ENCODE results near the gene GID8.
A peak's percentile ranks its signal among the peaks of the same experiment; 100 is the strongest.
"Not testable (repeated sequence)": the region's sequence is repeated elsewhere in the genome, so short reads cannot be mapped to it uniquely, and the experiment has no call there.

Gene GID8

DNA sequence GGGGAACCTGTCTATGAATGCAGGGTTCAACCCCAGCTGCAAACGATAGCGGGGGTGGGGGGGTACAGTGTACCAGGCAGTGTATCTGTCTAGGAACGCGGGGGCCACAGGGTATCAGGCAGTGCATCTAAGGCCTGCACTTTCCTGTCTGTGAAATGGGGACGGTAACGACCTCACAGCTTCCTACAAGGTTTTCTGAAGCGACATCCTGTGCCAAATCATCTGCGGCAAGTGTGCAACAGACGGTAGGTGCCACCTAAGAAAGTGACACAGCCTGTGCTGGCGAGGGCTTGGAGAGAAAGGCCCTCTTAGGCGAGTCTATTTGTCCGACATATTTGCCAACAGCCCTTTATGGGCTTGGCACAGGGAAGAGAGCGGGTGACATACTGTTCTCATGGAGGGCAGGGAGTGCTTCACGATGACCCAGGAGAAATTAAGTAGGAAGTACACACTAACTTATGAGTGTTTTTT, 15.5 kb upstream of the GID8 start:
- DNase-seq (ENCODE audit: low spot score) = no peak

DNA sequence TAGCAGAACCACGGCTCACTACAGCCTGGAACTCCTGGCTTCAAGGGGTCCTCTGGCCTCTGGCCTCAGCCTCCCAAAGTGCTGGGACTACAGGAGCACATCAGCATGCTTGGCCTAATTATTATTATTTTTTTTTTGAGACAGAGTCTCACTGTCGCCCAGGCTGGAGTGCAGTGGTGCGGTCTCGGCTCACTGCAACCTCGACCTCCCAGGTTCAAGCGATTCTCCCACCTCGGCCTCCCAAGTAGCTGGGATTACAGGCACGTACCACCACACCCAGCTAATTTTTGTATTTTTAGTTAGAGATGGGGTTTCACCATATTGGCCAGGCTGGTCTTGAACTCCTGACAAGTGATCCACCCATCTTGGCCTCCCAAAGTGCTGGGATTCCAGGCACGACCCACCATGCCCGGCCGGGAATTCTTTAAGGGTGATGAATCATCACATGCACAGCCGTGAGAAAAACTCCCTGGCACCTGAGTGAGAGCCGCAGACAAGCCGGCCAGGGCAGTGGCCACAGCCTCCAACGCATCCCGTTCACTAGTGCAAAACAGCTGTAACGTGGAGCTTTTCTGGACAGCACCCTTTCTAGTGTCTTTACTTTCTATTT, 14.8 kb upstream of the GID8 start:
- not testable (repeated sequence) for DNase-seq (ENCODE audit: low spot score)

DNA sequence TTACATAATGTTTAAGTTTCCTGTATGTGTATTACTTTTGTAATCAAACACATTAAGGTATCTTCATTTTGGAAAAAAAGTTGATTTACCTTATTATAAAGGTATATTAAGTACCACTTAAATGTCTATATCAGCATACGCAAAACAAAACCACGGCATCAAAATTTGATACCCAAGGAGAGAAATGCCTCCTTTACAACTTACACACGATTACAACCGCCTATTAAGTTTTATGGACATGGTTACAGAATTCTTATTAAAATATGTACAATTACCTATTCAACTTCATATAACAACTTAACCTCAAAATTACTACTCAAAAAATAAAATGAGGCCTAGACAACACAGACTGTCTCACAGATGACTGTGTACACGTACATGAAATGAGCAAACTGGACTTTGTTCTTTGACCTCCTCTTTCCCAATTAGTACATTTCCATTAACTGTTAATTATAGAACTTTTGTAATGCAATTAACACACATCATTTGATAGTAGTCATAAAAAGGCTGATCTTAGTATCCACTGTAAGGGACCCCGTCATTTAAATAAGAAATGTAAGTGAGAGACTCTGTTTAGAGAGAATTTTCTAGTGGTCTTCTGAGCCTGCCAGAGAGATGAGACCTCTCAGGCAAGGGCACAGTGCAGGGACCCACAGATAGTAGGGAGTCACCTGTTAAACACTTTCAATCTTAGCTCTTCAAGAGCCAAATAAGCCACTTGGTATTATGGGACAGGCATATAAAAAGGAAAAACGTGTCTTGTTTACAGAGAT, 14.1 kb upstream of the GID8 start:
- no peak for DNase-seq (ENCODE audit: low spot score)

DNA sequence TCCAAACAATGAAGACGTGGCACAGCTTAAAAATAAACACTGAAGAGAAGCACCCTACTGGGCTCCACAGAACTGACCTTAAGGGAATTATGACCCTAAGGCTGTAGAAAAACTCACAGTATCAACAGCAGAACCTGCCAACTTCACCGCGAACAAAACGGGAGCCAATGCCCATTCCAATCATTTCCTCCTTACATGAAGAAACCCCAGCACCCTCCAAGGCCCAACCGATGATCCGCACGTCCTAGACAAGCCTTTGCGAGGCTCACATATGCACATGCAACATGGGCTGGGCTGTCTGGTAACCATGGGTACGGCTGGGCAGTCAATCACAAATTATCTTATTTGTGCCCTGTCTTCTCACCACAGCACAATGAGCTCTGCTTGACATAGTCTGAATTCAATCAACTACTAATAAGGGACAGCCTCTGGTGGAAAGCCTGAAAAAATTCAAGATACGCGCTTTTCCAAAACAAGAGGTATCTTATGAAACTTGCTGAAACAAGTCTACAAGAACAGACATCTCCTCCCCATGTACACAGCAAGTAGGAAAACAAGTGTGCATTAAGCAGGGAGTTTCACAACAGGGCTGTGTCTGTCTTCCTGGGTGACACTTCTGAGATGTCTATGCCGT, 13.4 kb upstream of the GID8 start:
- no peak for DNase-seq (ENCODE audit: low spot score)

DNA sequence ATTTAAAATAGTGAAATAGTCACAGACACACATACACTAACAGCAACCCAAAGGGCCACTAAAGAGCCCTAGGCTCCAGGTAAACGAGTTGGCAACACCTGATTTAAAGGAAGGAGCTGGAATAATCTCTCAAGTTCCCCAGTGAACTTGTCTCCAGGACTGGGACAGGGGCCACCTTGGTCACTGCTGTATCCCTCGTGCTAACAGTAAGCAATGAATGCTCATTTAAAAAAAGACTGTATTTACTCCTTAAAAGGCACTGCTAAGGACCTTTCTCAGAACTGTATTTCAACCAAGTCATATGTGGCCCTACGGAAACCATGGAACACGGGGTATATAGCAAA, 12.9 kb upstream of the GID8 start:
- no peak for DNase-seq (ENCODE audit: low spot score)

DNA sequence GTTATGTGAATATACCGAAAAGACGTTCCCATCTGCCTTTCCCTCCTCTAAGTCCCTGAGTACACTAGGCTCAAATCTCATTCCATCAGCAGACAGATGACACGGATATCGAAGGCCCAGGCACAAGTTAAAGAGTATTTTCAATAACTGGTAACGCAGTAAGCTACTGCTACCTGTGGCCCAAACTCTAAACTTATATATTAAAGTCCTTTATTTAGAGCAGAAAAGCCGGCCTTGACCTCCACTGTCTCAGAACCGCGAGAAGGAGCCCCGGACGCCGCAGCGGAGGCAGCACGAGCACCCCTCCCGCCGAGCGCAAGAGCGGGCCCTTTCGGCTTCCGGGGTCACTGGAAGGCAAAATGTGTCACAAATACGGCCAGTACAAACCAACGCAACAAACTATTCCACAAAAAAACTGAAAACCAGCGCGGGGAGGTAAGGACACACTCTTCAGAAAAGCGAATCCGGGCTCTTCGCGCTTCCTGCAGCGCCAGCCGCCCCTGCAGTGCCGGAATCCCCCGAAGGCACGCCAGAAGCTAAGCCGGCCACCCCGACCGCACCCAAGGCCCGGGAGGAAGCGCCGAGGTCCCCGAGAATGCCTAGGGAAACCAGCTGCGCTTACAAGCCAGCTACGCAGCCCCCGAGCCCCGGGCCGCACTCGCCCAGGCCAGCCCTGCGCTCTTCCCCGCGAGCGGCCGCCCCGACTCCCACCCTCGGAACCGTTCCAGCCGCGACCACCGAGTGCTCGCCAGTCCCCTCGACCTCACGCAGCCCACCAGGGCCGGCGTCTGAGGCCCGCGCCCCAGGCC, 12.3 kb upstream of the GID8 start:
- peak; percentile 61 for DNase-seq (ENCODE audit: low spot score)

DNA sequence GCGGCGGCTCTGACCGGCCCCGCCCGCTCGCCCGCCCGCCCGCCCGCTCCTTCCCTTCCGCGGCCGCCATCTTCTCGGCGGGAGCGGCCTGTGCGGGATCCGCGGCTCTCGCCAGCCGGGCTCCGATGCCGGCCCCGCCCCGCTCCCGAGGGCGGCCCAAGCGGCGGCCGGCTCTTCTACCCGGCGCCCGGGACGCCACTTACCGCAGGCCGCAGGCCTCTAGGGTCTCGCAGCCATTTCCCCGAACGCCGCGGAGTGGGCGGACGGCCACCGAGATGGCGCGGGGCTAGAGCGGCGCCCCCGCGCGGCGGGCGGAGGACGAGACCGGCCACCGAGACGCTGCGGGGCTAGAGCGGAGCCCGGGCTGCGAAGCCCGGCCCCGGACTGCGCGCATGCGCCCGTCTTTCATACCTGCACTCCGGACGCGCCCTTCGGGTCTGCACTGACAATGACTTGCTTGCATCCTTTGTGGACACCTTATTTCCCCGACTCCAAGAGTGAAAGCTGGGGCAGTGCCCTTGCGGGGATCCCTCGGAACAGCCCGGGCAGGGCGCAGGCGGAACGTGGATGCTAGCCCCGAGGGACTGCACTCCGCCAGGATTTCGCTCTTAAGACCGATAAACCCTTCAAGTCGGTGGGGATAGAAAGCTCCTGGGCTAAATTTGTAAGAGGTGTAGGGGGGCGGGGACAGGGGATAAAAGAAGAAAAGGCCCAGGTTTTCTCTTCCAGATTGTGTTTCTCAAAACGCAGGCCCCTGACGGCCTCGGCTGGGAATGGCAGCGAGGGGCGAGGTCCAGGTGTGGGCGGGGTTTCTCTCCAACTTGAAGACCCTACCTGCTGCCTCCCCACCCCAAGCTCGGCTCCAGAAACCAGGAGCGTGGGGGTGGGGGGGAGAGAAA, 11.5 kb upstream of the GID8 start, which contains the start of gene DIDO1:
DIDO1 (minus strand) TSS at position 277 of the 899 bp plus-strand sequence.
- DNase-seq (ENCODE audit: low spot score) = peak; percentile 96

DNA sequence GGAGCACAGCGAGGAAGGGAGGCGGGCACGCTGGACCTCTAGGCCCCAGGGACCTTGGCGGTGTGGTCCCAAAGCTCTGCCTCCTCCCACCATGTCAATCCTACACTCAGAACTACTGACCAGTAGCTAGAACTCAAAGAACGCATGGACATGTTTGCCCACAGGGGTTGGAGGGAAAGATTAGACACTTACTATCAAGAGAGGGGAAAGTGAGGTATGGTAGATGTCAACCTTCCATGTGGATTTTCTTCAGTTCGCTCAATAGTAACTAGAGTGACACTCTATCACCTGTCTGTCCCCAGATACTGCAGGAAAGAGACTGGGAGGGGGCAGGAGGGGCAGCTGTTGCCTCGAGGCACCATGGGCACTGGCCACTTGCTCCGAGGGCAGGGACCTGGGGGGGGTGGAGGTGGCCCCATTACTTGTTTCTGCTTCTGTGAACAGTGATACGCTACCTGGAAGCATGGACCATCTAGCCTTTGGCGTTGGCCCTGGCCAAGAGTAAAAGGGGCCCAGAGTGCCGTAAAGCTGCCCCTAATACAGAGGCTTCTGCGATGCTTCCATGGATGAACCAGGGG, 10.7 kb upstream of the GID8 start:
- no peak for DNase-seq (ENCODE audit: low spot score)

DNA sequence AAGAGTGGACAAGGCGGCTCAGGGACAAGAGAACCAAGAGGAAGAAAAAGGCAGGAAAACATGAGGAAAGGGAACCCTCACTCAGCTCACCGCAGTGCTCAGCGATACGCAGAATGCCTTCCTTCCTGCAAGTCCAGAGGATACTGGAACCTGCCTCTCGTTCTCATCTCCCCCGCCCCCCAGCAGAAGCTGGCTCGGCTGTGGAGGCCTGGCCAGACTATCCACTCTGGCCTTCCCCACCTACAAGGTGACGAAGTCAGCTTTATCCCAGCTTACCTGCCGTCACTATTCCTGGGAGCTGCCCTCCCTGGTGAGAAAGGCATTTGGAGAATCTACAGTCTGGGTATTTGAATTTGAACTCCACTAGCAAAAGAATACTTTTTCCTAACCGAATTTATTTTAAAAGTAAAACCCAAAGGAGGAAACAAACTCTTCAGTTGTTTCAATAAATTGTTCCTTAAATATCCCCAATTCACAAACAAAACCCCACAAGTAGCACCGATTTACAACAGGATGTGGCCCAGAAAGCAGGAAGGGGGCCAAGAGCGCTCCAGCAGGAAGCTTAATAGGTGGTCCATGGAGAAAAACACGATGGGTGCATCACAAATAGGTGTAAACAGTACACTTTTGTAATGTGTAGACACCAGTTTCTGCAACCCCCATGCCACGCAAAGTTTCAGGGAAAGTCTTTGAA, 9.6 kb upstream of the GID8 start:
- no peak for DNase-seq (ENCODE audit: low spot score)

DNA sequence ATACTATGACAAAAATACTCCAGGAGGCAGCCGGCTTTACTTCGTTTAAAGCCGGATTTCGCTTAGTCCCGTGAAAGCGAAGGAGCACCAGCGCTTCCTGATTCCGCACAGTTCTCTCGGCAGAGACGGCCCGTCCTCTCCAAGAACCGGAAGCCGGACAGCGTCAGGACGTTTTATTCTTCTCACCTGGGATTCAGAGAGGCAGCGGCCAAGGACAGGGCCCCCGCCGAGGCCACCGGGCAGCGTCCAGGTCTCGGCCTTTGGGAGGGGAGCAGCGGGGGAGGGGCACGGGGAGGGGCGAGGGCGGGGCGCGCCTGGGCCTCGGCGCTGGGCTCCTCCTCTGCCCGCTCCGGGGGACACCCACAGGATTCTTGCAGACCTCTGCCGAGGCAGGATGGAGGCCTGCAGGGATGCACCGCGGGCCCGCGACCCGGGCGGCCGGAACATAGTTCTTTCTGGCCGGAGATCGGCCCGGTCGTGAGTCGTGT, 8.9 kb upstream of the GID8 start:
- peak; percentile 78 for DNase-seq (ENCODE audit: low spot score)

DNA sequence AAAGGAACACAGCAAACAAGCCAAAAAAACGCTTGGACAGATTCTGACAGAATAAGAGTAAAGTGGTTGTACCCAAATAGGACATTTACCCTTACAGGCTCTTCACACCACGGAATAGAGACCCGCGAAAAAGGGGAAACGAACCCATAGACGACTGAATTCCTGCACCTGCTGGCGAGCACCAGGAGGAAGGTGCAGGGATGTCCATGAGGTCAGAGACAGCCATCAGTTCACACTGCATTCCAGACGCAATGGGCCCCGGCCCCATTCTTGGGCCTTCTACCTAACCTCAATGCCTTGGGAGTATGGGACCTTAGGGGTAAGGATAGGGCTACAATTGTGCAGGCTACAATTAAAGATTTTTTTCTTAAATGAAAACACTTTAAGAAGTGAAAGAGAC, 6.5 kb upstream of the GID8 start:
- DNase-seq (ENCODE audit: low spot score) = no peak

DNA sequence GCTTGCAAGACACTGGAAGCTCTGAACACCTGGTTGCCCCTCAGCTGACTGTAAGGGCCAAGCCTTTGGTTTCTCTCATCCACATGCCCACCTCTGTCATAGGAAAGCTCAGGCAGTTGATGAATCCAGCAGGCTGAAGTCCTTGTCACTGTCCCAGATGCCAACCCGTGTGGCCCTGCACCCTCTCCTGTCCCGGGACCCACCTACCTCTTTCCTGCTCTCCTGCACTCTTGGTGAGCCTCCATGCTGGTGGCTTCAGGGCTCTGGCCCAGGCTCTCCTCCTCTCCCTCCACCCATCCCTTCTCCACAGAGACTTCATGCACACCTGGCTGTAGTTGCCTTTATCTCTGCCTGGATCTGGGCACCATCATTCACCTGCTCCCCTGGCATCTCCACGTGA, 4.0 kb upstream of the GID8 start:
- DNase-seq (ENCODE audit: low spot score) = no peak

DNA sequence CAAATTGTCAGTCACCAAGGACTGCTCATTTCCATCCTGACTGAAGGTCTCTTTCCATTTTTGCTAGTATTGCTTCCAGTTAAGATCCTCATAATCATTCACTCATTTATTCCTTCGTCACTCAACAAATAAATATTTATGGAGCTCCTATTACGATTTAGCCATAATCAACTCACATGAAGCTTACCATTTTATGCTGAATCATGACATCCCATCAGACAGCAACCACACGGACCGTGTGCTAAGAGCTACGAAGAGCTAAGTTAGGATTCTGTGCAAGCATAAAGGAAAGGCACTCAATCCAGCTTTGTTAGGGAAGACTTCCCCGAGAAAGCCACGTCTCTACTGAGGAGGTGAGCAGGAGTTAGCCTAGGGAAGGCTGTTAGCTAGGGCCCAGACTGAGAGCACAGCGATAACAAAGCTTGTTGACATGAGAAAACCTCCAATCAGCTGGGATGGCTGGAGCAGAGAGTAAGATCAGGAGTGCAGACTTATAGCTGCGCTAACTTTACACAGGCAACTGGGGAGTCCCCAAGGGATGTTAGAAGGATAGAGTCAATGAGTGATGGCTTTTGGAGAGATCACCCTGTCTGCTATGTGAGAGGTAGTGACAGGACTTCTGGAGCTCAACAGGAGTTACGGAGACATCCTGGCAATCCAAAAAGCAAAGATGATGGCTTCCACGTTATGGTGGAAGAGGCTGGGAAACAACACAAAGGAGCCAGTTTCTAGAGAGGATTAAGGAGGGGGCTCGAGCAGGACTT, 2.6 kb upstream of the GID8 start:
- no peak for DNase-seq (ENCODE audit: low spot score)

DNA sequence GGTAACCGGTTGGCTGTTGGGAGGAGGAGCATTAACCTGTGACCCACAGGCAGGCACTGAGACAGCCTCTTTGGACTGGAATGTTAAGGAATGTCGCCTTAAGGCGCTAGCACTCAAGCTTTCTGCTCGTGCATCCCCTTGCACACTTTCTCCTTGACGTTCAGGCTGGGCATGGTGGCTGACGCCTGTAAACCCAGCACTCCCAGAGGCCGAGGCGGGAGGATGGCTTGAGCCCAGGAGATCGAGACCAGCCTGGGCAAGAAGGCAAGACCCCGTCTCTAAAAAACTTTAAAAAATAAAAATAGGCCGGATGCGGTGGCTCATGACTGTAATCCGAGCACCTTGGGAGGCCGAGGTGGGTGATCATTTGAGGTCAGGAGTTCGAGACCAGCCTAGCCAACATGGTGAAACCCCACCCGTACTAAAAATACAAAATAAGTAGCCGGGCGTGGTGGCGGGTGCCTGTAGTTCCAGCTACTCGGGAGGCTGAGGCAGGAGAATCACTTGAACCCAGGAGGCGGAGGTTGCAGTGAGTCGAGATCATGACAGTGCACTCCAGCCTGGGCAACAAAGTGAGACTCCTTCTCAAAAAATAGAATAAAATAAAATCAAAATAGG, 1.9 kb upstream of the GID8 start:
- no peak for DNase-seq (ENCODE audit: low spot score)

DNA sequence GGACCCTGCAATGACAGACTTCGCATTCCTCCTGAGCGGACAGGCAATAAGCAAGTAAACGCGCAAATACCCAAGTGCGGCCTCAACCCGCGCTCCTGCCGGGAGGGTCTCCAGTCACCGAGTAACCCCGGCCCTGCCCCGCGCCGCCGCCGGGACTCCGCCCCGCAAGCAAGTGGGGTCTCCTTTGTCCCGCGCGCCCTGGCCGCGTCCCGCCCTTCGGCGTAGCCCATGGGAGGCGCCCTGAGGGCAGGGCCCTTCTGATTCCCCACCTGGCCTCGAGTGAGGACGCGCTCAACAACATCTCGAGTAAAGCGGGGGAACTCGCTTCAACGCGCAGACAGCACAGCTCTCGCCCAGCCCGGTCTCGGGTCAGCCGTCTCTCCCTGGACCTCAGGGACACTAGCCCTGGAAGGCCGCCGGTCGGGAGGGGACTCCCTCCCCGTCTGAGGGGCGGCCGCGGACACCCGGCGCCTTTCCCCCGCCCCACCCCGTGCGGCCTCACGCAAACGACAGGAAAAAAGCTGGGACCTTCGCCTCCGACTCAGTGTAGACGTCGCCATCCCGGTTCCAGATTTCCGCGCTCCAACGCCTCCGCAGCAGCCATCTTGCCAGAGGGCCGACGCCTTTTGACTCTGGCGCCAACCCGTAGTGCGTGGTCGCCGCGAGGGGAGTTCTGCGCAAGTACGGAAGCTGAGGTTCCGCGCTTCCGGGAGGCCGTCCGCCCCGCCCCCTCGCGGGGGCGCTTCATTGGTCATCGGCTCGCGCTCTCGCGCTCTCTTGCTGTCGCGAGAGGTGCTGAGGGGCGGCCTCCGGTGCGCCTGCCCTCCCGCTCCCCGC, 461 bp upstream of the GID8 start:
- peak; percentile 94 for DNase-seq (ENCODE audit: low spot score)

DNA sequence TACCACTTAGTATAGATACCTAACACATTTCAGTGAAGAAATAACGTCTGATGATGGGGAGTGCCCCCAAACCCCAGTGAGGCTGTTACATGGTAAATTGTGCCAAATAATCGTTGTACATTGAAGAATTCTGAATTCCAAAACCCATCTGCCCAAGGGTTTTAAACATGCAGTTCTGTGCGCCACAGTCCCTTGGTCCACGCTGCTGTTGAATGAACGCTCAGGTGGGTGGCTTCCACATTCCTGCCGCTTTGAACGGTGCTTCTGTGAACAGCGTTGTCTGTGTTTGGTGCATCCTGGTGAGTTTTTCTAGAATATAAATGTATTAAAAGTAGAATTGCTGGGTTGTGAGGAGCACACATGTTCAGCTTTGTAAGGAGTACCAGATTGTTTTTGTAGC, 2.9 kb downstream of the GID8 start:
- DNase-seq (ENCODE audit: low spot score) = no peak

DNA sequence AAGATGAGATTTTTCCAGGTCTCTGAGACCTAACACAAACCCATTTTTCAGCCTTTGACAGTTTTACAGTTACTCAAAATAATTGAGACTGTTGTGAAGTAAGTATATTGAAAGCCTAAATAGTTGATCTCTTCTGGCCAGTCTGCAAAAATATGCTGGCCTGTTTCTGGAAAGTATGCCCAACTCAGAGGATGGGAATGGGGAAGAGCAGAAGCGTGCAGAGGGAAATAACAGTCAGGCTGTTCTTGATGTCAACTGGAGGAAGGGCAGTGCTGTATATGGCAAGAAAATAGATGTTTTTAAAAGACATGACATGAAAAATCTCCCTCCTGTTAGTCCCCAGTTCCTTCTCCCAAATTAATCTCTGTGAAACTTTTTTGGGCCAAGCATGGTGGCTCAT, 3.8 kb downstream of the GID8 start:
- DNase-seq (ENCODE audit: low spot score) = no peak

DNA sequence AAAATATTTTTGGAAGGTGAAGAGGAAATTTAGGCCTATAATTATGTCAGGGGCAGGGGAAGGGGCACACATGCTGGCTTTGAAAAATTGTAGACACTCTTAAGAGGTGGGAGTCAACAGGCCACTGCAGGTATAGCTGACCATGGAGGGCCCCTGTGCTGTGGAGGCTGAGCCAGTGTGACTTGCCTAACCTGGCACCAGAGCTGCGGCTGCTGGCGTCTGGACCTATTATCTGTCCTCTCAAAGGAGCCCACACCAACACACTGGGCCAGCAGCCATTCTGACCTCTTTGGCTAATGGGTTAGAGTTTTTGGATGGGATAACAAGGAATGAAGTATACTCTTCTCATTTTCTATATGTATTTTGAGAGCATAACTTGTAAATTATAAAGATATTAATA, 4.5 kb downstream of the GID8 start:
- DNase-seq (ENCODE audit: low spot score) = no peak
